ENCODE data around the gene TOP2A. TPM values are rescaled to one million over a fixed set of nuclear protein-coding genes. Genes with fewer than 3 reads are reported as not detected.
A peak's percentile ranks its signal among the peaks of the same experiment; 100 is the strongest.

The TOP2A gene
- total RNA-seq, 1 experiment from 2014 or later = 230 TPM

DNA sequence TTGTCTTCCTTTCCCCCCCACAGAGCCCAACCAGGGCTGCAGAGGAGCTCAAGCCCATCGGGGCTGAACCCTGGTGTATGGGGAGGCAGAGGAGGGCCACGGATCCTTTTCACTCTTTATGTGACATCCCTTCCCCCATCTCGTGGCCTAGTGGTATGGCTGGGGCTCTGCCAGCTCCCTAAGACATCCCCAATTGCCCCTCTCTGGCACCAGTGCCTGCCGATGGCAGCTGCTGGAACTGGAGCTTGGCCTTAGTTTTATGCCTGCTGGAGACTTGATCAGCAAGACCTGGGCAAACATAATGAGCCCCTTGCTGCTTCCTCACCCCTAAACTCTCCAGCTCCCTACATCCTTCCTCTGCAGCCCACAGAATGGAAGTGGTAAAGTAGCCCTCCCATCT, 8.0 kb upstream of the TOP2A start:
- Mint-ChIP-seq H3K27me3 (ENCODE audit: low read depth) (peaks cover 4% of the 10 kb centered on the region; the same call in 1 of the 2 replicates), H3K27ac (peak overlapping the region in 1 of 3 experiments; percentile 63; a peak in 1 of 7 replicates), H3K9me3 (peaks cover 0 to 9% of the 10 kb centered on the region in 2 experiments; a peak in 4 of 5 replicates), H3K36me3 (ENCODE audit: insufficient read depth in 1 of 3, low read depth in 3 of 3) (peaks cover 0 to 2% (median 0%) of the 10 kb centered on the region in 3 experiments; a peak in 1 of 7 replicates), H3K4me3 (no peak overlapping the region), H3K4me1 (peaks cover 27 to 30% of the 10 kb centered on the region in 2 experiments)
- Histone ChIP-seq H2BK15ac (ENCODE audit: low read depth, low read length) (no peak overlapping the region), H4K20me1 (ENCODE audit: control insufficient read depth, insufficient read depth, insufficient read length) (no peaks in the 10 kb centered on the region), H3K27ac (ENCODE audit: insufficient read length, low read depth, low read length) (no peak overlapping the region), H3K18ac (ENCODE audit: insufficient read length, low read depth, low read length) (no peak overlapping the region), H3K79me1 (ENCODE audit: insufficient read depth, low read depth, low read length, poor library complexity, severe bottlenecking) (no peaks in the 10 kb centered on the region), H2AFZ (ENCODE audit: low read length) (no peak overlapping the region), H3K14ac (ENCODE audit: insufficient read depth, low read length) (0 out of 2 replicates have a peak overlapping the region, but pooled peaks have one; percentile 4), H3K4me2 (ENCODE audit: insufficient read depth, insufficient read length, low read length) (no peak overlapping the region), H2BK120ac (ENCODE audit: low read depth, low read length, poor library complexity, severe bottlenecking) (no peak overlapping the region), H4K91ac (ENCODE audit: insufficient read length, low read depth, low read length) (no peak overlapping the region), H3K9me3 (ENCODE audit: control insufficient read depth, low read depth, low read length) (no peaks in the 10 kb centered on the region), H3K23ac (ENCODE audit: insufficient read length, low read depth, low read length) (no peak overlapping the region), H3K23me2 (ENCODE audit: insufficient read length, low read depth, low read length, poor library complexity, severe bottlenecking) (no peaks in the 10 kb centered on the region), H4K8ac (replicated peaks; ENCODE audit: insufficient read length, low read depth, low read length) (no peak overlapping the region), H3K27me3 (ENCODE audit: insufficient read depth, low read length) (no peaks in the 10 kb centered on the region), H2BK5ac (ENCODE audit: insufficient read length, low read length) (no peak overlapping the region), H3K4ac (ENCODE audit: low read depth, low read length) (no peak overlapping the region), H3K79me2 (ENCODE audit: insufficient read depth, low read length) (no peaks in the 10 kb centered on the region), H2AK5ac (ENCODE audit: insufficient read length, low read length) (no peak overlapping the region), H3K56ac (ENCODE audit: insufficient read length, low read depth, low read length) (no peak overlapping the region), H3K4me1 (ENCODE audit: insufficient read depth, low read length) (no peaks in the 10 kb centered on the region; the same call in 1 of the 2 replicates), H3K9ac (ENCODE audit: extremely low read depth, insufficient read length, low read length) (no peak overlapping the region), H3T11ph (ENCODE audit: low read length) (no peak overlapping the region), H4K5ac (ENCODE audit: insufficient read length, low read depth, low read length) (no peak overlapping the region), H2BK20ac (ENCODE audit: low read depth, low read length, poor library complexity, severe bottlenecking) (no peak overlapping the region), H2BK12ac (ENCODE audit: insufficient read length, low read depth, low read length) (no peak overlapping the region)
- DNase-seq = peak; percentile 41
- TF ChIP-seq, protein P1, sequence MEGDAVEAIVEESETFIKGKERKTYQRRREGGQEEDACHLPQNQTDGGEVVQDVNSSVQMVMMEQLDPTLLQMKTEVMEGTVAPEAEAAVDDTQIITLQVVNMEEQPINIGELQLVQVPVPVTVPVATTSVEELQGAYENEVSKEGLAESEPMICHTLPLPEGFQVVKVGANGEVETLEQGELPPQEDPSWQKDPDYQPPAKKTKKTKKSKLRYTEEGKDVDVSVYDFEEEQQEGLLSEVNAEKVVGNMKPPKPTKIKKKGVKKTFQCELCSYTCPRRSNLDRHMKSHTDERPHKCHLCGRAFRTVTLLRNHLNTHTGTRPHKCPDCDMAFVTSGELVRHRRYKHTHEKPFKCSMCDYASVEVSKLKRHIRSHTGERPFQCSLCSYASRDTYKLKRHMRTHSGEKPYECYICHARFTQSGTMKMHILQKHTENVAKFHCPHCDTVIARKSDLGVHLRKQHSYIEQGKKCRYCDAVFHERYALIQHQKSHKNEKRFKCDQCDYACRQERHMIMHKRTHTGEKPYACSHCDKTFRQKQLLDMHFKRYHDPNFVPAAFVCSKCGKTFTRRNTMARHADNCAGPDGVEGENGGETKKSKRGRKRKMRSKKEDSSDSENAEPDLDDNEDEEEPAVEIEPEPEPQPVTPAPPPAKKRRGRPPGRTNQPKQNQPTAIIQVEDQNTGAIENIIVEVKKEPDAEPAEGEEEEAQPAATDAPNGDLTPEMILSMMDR (conservative IDR thresholded peaks at IDR 0.05) = no peak
- no CpG with 5 or more reads among the region's 4 CpGs for WGBS (ENCODE audit: extremely low coverage, insufficient read length, low lambda C conversion rate)
